OCI-LY3 (cell line): ENCODE data around the gene VAMP4.

Experiments used
- H2AFZ ChIP-seq: fragments of 200-600, 300-600 bp; shearing (Covaris generic); 2 replicates; pipeline ENCODE4 v1.6.0; 2014; ENCODE audit warnings: antibody characterized with exemption, low read depth, low read length
- H3K27ac ChIP-seq: fragments of 200-600, 300-600 bp; sonication (generic); 2 replicates; pipeline ENCODE4 v1.5.1; 2014; ENCODE audit warnings: mild to moderate bottlenecking, low read length, moderate library complexity, mixed read lengths
- H3K27me3 ChIP-seq: fragments of 200-600, 300-600 bp; sonication (generic); 2 replicates; pipeline ENCODE4 v1.6.1; 2014; ENCODE audit warnings: low read depth, low read length, mixed read lengths
- H3K36me3 ChIP-seq: fragments of 200-600, 300-600 bp; sonication (generic); replicated peaks from 2 replicates; pipeline ENCODE3; 2014; ENCODE audit warnings: low read depth, low read length, mixed read lengths
- H3K4me1 ChIP-seq: fragments of 300-600, 200-600 bp; sonication (generic); 2 replicates; pipeline ENCODE4 v1.6.1; 2014; ENCODE audit warnings: low read length, mixed read lengths
- H3K4me2 ChIP-seq: fragments of 200-600, 300-600 bp; sonication (generic); 2 replicates; pipeline ENCODE4 v1.6.1; 2014; ENCODE audit warnings: low read length, mixed read lengths
- H3K4me3 ChIP-seq: fragments of 300-600, 200-600 bp; sonication (generic); 2 replicates; pipeline ENCODE4 v1.5.1; 2014; ENCODE audit warnings: antibody characterized with exemption, mild to moderate bottlenecking, low read length, moderate library complexity
- H3K79me2 ChIP-seq: fragments of 300-600, 200-600 bp; shearing (Covaris generic); 2 replicates; pipeline ENCODE4 v1.6.1; 2014; ENCODE audit warnings: mild to moderate bottlenecking, low read length, mixed read lengths
- H3K9ac ChIP-seq: fragments of 300-600, 200-600 bp; shearing (Covaris generic); 2 replicates; pipeline ENCODE4 v1.6.0; 2014; ENCODE audit warnings: mild to moderate bottlenecking, low read length, moderate library complexity
- H3K9me3 ChIP-seq: fragments of 200-600, 300-600 bp; shearing (Covaris generic); 2 replicates; pipeline ENCODE4 v1.6.1; 2014; ENCODE audit warnings: low read length, mixed read lengths; ENCODE audit not compliant: insufficient read depth
- H4K20me1 ChIP-seq: fragments of 200-600, 300-600 bp; sonication (generic); 2 replicates; pipeline ENCODE4 v1.6.1; 2016; ENCODE audit warnings: low read length, mixed read lengths; ENCODE audit not compliant: insufficient read depth
- EZH2phosphoT487 ChIP-seq: fragments of 200-600 bp; shearing (Covaris generic); IDR thresholded peaks from 2 replicates; pipeline ENCODE4 v1.6.1; 2018; ENCODE audit warnings: antibody characterized with exemption, mixed run types, low read depth
- TF ChIP-seq, protein P1 (sequence below): fragments of 200-600, 300-600 bp; sonication (generic); IDR thresholded peaks from 2 replicates; pipeline ENCODE4 v1.5.1; 2014; ENCODE audit warnings: antibody characterized with exemption, low read length, low read depth

The VAMP4 gene

DNA sequence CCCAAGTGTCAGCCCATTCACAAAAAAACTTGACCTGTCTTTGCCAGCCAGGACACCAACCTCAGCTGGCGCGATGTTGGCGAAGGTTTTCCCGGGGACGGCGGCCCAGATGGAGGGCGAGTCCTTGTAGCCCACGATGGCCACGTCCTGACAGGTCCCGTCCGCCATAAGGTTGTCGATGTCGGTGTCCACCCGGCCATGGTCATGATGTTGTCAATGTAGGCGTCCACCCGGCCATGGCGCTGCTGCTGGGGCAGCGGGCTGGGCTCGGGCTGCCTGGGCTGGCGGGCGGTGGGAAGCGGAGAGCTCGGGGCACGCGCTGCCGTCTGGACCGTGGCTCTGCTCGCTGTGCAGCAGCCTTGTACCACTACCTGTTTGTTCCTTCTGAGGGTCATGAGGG is 71.1 kb downstream of the VAMP4 start:
- no peak overlapping the region for H3K4me2 ChIP-seq
- H3K27ac ChIP-seq: no peak overlapping the region
- no peak for TF ChIP-seq EZH2phosphoT487
- no peaks in the 10 kb centered on the region for H4K20me1 ChIP-seq
- H3K4me3 ChIP-seq: no peak overlapping the region
- no peaks in the 10 kb centered on the region for H3K27me3 ChIP-seq
- no peaks in the 10 kb centered on the region for H3K36me3 ChIP-seq
- H3K9ac ChIP-seq: no peak overlapping the region
- H3K9me3 ChIP-seq: no peaks in the 10 kb centered on the region
- 0 out of 2 replicates have a peak, but pooled peaks cover 7% of the 10 kb centered on the region for H3K4me1 ChIP-seq
- no peak overlapping the region for H2AFZ ChIP-seq
- no peaks in the 10 kb centered on the region for H3K79me2 ChIP-seq

DNA sequence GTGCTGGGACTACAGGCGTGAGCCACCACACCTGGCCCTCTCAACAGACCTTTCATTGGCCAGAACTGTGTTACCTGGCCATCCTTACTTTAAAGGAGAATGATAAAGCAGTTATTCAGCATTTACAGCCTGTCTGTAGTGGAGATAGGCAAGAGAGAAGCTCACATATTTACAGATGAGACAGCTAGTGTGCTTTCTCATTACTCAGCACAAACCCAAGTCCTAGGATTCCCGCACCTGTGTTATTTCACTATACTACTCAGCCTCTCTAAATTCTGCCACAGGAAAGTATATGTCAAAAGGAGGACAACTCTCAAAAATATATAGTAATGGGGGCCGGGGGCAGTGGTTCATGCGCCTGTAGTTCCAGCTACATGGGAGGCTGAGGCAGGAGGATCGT is 73.5 kb downstream of the VAMP4 start:
- Histone ChIP-seq H3K4me3 (no peak overlapping the region), H3K27ac (no peak overlapping the region), H3K79me2 (no peaks in the 10 kb centered on the region), H3K27me3 (no peaks in the 10 kb centered on the region), H3K9me3 (no peaks in the 10 kb centered on the region), H4K20me1 (no peaks in the 10 kb centered on the region), H2AFZ (no peak overlapping the region), H3K4me2 (no peak overlapping the region), H3K4me1 (0 out of 2 replicates have a peak, but pooled peaks cover 7% of the 10 kb centered on the region), H3K36me3 (no peaks in the 10 kb centered on the region), H3K9ac (no peak overlapping the region)
- TF ChIP-seq EZH2phosphoT487: no peak
- TF ChIP-seq, protein P1, sequence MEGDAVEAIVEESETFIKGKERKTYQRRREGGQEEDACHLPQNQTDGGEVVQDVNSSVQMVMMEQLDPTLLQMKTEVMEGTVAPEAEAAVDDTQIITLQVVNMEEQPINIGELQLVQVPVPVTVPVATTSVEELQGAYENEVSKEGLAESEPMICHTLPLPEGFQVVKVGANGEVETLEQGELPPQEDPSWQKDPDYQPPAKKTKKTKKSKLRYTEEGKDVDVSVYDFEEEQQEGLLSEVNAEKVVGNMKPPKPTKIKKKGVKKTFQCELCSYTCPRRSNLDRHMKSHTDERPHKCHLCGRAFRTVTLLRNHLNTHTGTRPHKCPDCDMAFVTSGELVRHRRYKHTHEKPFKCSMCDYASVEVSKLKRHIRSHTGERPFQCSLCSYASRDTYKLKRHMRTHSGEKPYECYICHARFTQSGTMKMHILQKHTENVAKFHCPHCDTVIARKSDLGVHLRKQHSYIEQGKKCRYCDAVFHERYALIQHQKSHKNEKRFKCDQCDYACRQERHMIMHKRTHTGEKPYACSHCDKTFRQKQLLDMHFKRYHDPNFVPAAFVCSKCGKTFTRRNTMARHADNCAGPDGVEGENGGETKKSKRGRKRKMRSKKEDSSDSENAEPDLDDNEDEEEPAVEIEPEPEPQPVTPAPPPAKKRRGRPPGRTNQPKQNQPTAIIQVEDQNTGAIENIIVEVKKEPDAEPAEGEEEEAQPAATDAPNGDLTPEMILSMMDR: no peak

DNA sequence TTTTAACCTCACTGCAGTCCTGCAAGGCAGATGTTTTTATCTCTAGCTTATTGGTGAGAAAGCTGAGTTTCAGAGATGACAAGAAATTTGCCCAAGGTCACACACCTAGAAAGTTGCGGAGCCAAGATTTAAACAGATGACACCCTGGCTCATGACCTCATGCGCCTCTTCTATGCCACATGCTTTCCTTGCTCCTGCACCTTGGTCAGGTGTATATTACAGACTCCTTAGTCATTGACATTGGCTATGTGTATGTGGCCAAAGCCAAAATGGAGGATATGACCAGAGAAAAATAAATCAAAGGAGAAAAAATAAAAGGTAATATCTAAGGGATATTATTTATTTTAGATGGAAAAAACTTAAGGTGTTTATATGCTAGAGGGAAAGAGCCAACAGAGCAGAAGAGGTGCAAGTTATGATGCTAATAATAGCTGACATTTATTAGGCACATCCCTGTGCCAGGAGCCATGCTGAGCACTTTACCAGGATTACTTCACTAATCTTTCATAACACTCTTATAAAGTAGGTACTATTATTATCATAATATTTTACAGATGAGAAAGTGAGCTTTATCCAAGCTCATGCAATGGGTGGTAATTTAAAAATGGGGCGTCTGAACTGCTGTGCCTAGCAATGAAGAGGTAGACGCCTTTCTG is 75.6 kb downstream of the VAMP4 start:
- Histone ChIP-seq H3K4me3 (no peak overlapping the region), H3K4me1 (no peaks in the 10 kb centered on the region), H3K36me3 (no peaks in the 10 kb centered on the region), H2AFZ (no peak overlapping the region), H3K9ac (no peak overlapping the region), H4K20me1 (no peaks in the 10 kb centered on the region), H3K9me3 (no peaks in the 10 kb centered on the region), H3K27ac (no peak overlapping the region), H3K27me3 (no peaks in the 10 kb centered on the region), H3K4me2 (no peak overlapping the region), H3K79me2 (no peaks in the 10 kb centered on the region)
- no peak for TF ChIP-seq EZH2phosphoT487
- TF ChIP-seq, protein P1: no peak

DNA sequence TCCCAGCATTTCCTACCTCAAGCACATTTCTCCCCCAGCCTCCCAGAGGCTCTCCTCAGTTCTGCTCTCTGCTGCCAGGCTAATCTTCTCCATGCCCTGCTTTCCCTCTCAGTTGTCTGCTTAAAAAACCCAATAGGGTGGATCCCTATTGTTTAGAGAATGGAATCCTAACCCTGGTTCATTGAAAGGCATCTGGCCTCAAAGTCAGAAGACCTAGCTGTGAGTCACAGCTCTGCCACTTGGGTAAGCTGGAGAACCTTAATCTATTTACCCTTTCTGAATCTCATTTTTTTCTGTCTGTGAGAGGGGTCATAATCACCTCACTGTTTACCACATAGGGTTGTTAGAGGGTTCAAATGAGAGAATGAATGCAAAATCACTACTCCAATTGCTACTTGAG is 76.9 kb downstream of the VAMP4 start:
- no peak overlapping the region for H3K27ac ChIP-seq
- no peaks in the 10 kb centered on the region for H3K27me3 ChIP-seq
- H3K36me3 ChIP-seq: no peaks in the 10 kb centered on the region
- no peak overlapping the region for H2AFZ ChIP-seq
- H3K4me3 ChIP-seq: no peak overlapping the region
- TF ChIP-seq, protein P1: no peak
- TF ChIP-seq EZH2phosphoT487: no peak
- H4K20me1 ChIP-seq: no peaks in the 10 kb centered on the region
- H3K4me1 ChIP-seq: no peaks in the 10 kb centered on the region
- H3K79me2 ChIP-seq: no peaks in the 10 kb centered on the region
- H3K4me2 ChIP-seq: no peak overlapping the region
- no peak overlapping the region for H3K9ac ChIP-seq
- no peaks in the 10 kb centered on the region for H3K9me3 ChIP-seq
